GM18507 (cell line): ENCODE data around the gene SUN3.
"Not testable (repeated sequence)": the region's sequence is repeated elsewhere in the genome, so short reads cannot be mapped to it uniquely, and the experiment has no call there.

Source experiments
- DNase-seq: peaks from one replicate; pipeline ENCODE4 v3.0.0; 2011; ENCODE audit warnings: low read depth; ENCODE audit not compliant: insufficient read length; ENCODE audit errors: extremely low spot score
- FAIRE-seq: peaks from 2 replicates; lab custom pipeline; 2011; peaks lifted over from hg19 to GRCh38; lab: Jason Lieb, UNC

SUN3 gene

GRCh38 chr7:47988496-47989386, 40.2 kb downstream of the SUN3 start:
- FAIRE-seq (no peak), DNase-seq (no peak)

DNA sequence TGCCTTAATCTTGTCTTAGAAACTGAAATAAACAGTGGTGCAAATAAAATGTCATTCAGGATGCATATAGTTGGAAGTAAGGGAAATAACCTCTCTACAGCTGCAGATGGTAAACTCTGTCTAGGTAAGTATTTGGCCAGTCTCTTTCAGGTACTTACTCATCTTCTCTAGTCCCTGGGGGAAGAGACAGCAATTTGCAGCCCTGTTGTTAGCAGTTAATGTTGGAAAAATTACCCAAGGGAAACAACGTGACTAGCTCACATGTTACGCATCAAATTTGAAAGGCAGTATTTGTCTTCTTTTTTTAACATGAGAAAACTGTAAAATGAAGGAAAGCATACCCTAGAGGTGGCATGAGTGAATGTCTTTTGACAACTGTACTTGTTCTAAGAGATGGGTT, 46.3 kb downstream of the SUN3 start:
- DNase-seq (no peak), FAIRE-seq (no peak)

DNA sequence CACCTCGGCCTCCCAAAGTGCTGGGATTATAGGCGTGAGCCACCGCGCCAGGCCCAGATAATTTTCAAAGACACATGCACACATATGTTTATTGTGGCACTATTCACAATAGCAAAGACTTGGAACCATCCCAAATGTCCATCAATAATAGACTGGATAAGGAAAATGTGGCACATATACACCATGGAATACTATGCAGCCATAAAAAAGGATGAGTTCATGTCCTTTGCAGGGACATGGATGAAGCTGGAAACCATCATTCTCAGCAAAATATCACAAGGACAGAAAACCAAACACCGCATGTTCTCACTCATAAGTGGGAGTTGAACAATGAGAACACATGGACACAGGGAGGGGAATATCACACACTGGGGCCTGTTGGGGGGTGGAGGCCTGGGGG, 48.3 kb downstream of the SUN3 start:
- FAIRE-seq, DNase-seq: not testable (repeated sequence)

- no peak for FAIRE-seq
- no peak for DNase-seq
Measured at GRCh38 chr7:47979832-47980181, 49.1 kb downstream of the SUN3 start.

- FAIRE-seq (peak; percentile 94), DNase-seq (peak; percentile 86)
Measured at GRCh38 chr7:47979145-47979831, 49.6 kb downstream of the SUN3 start, which contains the start of gene HUS1. HUS1 (minus strand) TSS chr7:47979615; CDS start chr7:47979519, 96 bp downstream.

GRCh38 chr7:47978790-47979144, 50.1 kb downstream of the SUN3 start:
- FAIRE-seq: no peak
- no peak for DNase-seq

DNA sequence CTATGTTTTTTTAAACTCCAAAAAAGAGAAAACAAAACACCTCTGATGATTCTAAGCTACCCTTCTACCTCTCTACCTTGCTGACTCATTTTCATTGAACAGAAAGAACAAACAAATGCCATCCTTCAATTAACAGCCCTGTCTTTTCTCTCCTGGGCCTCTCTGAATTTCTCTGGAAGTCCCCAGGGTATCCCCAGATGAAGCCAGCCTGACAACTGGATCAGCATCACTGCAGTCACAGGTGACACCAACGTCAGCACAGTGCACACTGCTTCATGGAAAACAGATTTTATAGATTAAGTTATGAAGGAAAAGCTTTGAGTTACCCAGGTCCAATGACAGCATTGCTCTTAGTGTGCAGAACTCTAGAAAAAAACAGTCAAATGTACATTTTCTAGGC, 55.2 kb downstream of the SUN3 start:
- FAIRE-seq (no peak), DNase-seq (no peak)

GRCh38 chr7:47970761-47971160, 58.1 kb downstream of the SUN3 start:
- no peak for DNase-seq
- FAIRE-seq: no peak

GRCh38 chr7:47968847-47969774, 59.8 kb downstream of the SUN3 start:
- DNase-seq: peak; percentile 35

GRCh38 chr7:47967708-47968107, 61.2 kb downstream of the SUN3 start:
- FAIRE-seq: no peak
- DNase-seq: no peak

More at GRCh38 chr7:47968847-47969774, 59.8 kb downstream of the SUN3 start:
- FAIRE-seq: peak; percentile 64

- DNase-seq (no peak), FAIRE-seq (no peak)
Measured at GRCh38 chr7:47967123-47967522, 61.8 kb downstream of the SUN3 start.

GRCh38 chr7:47965456-47965855, 63.5 kb downstream of the SUN3 start:
- no peak for DNase-seq
- no peak for FAIRE-seq

DNA sequence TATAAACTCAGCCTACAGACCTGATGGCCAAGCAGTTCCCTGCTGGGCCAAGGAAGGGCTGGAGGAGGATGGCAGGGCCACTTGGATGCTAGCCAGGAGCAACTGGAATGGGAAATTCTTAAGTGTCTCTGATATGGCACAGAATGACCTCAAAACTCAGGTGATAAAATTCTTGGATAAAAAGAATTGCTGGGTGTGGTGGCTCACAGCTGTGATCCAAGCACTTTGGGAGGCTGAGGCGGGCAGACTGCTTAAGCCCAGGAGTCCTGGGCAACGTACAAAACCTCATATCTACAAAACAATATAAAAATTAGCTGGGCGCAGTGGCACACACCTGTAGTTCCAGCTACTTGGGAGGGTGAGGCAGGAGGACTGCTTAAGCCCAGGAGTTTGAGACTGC, 66.6 kb downstream of the SUN3 start:
- FAIRE-seq (no peak), DNase-seq (no peak)

GRCh38 chr7:47957156-47957555, 71.8 kb downstream of the SUN3 start:
- no peak for FAIRE-seq
- DNase-seq: no peak

DNA sequence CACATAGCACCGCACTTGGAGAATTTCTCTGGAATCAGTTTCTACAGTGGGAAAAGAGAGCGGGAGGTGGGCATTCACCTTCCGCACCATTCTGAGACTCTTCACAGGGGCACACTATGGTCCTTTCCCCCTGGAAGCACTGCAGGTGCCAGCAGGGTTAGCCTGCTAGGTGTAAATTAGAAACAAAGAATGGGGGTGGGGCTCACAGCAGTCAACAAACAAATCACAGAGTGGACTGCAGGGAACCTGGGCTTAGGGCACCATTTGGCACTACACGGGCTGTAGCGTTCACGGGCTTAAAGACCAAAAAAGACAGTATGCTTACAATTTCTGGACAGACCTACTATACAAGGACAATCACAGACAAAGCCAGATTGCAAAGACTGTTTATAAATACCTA, 72.7 kb downstream of the SUN3 start:
- no peak for DNase-seq
- no peak for FAIRE-seq

- FAIRE-seq (no peak), DNase-seq (no peak)
Measured at GRCh38 chr7:47954231-47954911, 74.5 kb downstream of the SUN3 start.

DNA sequence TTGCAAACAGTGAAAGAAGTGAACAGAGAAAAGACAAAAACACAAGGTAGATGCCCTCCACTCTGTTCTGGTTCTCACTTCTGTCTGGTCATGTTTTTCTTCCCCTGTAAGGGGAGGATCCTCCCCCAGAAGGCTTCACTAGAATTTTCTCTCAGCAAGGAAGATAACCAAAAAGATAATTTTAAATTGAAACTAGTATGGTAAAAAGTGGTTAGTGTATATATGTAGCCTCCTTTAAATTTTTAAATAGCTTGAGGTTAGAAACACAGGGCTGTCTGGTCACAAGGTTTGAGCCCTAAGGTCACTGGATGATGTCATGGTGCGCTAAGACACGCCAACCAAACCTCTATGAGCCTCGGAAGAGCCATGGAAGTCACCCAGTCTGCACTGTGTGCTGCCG, 75.1 kb downstream of the SUN3 start:
- DNase-seq (no peak), FAIRE-seq (no peak)

DNA sequence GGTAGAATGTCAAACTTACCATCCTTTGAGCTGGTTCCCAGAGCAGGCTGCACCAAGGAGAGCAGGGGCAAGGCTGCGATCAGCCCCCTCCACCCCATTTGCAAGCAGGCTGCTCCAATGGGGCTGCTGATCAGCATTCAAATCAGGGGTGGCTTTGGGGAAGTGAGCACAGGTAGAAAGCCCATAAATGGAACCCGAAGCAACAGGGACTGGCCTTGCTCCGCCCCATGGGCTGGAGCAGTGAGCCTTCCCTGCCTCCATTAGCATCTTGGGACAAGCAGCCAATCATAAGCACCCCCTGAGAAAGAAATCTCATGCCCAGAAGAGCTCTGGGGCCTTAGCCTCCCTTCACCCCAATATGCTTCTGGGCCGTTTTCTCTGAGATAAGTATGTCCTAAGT, 76.7 kb downstream of the SUN3 start:
- no peak for FAIRE-seq

GRCh38 chr7:47951374-47951773, 77.5 kb downstream of the SUN3 start:
- DNase-seq: no peak
- no peak for FAIRE-seq

More for the DNA sequence above, 76.7 kb downstream of the SUN3 start:
- DNase-seq: no peak
